Gastroesophageal sphincter (tissue), 4 donors: ENCODE results near the gene BBOX1. TPM values are rescaled to one million over a fixed set of nuclear protein-coding genes. Genes with fewer than 3 reads are reported as not detected.

Experiments
- ATAC-seq: fragments of 150-250 bp; one replicate; pipeline ENCODE4 v1.9.1; 2016; ENCODE audit warnings: mild to moderate bottlenecking, moderate library complexity
- H3K27ac ChIP-seq, 4 donors: fragments of 200-600 bp; sonication (generic) in 3 of 4; 1 replicate in 3 of 4; 2 replicates in 1 of 4; pipeline ENCODE4 v1.5.1; 2016 to 2019
- H3K27me3 ChIP-seq: fragments of 200-600 bp; sonication (generic); one replicate; pipeline ENCODE4 v1.5.1; 2019
- H3K36me3 ChIP-seq, 2 donors: fragments of 200-600 bp; sonication (generic); one replicate each; pipeline ENCODE4 v1.5.1; 2019; ENCODE audit warnings: control low read depth in 1 of 2
- H3K4me1 ChIP-seq, 3 donors: fragments of 200-600 bp; sonication (generic); 1 replicate in 2 of 3; 2 replicates in 1 of 3; pipeline ENCODE4 v1.5.1; 2016 to 2019; ENCODE audit warnings: control low read depth in 2 of 3
- H3K4me3 ChIP-seq, 2 donors: fragments of 200-600 bp; sonication (generic); one replicate each; pipeline ENCODE4 v1.5.1; 2019; ENCODE audit warnings: mild to moderate bottlenecking in 1 of 2, moderate library complexity in 1 of 2
- H3K9me3 ChIP-seq, 3 donors: fragments of 200-600 bp; sonication (generic); one replicate each; pipeline ENCODE4 v1.5.1; 2017 to 2019; ENCODE audit warnings: control low read depth in 2 of 3
- CTCF ChIP-seq, 4 experiments: fragments of 200-600 bp in 2 of 4; fragments of 450-650 bp in 2 of 4; sonication (generic) in 1 of 4; IDR thresholded peaks; one replicate each; pipeline ENCODE4 v1.5.1; 2017 to 2019; ENCODE audit warnings: antibody characterized with exemption in 4 of 4, mild to moderate bottlenecking in 2 of 4, moderate library complexity in 2 of 4
- EP300 ChIP-seq: sonication (generic); formaldehyde crosslinking; IDR thresholded peaks from one replicate; pipeline ENCODE4 v1.6.1; 2017; ENCODE audit warnings: antibody characterized with exemption, mild to moderate bottlenecking
- POLR2A ChIP-seq, 2 donors: fragments of 450-650 bp; IDR thresholded peaks; one replicate each; pipeline ENCODE4 v1.6.1; 2017; ENCODE audit warnings: antibody characterized with exemption in 2 of 2, mild to moderate bottlenecking in 2 of 2, moderate library complexity in 1 of 2
- POLR2AphosphoS5 ChIP-seq: sonication (generic); formaldehyde crosslinking; IDR thresholded peaks from one replicate; pipeline ENCODE4 v1.6.1; 2017; ENCODE audit warnings: antibody characterized with exemption
- WGBS, 2 donors: methylation state at CpG; one replicate each; pipeline ENCODE4 v1.1.5; 2018; ENCODE audit warnings: low coverage in 1 of 2; 5-methylcytosine and 5-hydroxymethylcytosine counted together
- total RNA-seq, 4 donors: library from RNA; depleted of rRNA; stranded (reverse); fragments of >200 nt; gene quantifications; one replicate each; pipeline ENCODE4 v1.1.0, GENCODE V29; 2016

The BBOX1 gene
- total RNA-seq, 4 donors from 2014 or later = 0.67 to 4.4 TPM; not detected in 2

- peaks cover 0 to 13% (median 0%) of the 10 kb centered on the region in 3 donors for H3K4me1 ChIP-seq
- 29 to 67% methylated on average over 1 to 2 of the region's 2 CpGs for WGBS, 2 donors
- ATAC-seq = no peak
- H3K27ac ChIP-seq = no peak overlapping the region
- TF ChIP-seq EP300 (no peak), CTCF (IDR thresholded peaks at IDR 0.05) (no peak), POLR2A (IDR thresholded peaks at IDR 0.05) (no peak)
- peaks cover 0 to 7% (median 0%) of the 10 kb centered on the region in 3 donors for H3K9me3 ChIP-seq
- no peak overlapping the region for H3K4me3 ChIP-seq
- no peaks in the 10 kb centered on the region for H3K27me3 ChIP-seq
- no peaks in the 10 kb centered on the region for H3K36me3 ChIP-seq
These were observed 20.8 kb downstream of the BBOX1 start for GRCh38 chr11:27061461-27061821.

- Histone ChIP-seq H3K9me3 (peaks cover 0 to 5% (median 0%) of the 10 kb centered on the region in 3 donors), H3K4me3 (no peak overlapping the region), H3K4me1 (peaks cover 0 to 13% (median 0%) of the 10 kb centered on the region in 3 donors), H3K27ac (no peak overlapping the region), H3K36me3 (no peaks in the 10 kb centered on the region), H3K27me3 (no peaks in the 10 kb centered on the region)
- TF ChIP-seq EP300 (no peak), POLR2A (IDR thresholded peaks at IDR 0.05) (no peak), POLR2AphosphoS5 (no peak), CTCF (IDR thresholded peaks at IDR 0.05) (no peak)
- 57 to 63% methylated on average over 2 of the region's 2 CpGs for WGBS, 2 donors
- no peak for ATAC-seq
These were observed 23.5 kb downstream of the BBOX1 start for GRCh38 chr11:27064086-27064485.

- H3K27me3 ChIP-seq = no peaks in the 10 kb centered on the region
- WGBS, 2 donors = no CpG with 5 or more reads among the region's 1 CpG
- H3K4me1 ChIP-seq = no peaks in the 10 kb centered on the region
- no peak overlapping the region for H3K27ac ChIP-seq
- no peak for TF ChIP-seq POLR2A (IDR thresholded peaks at IDR 0.05)
- no peak for TF ChIP-seq EP300
- no peak for TF ChIP-seq POLR2AphosphoS5
- TF ChIP-seq CTCF (IDR thresholded peaks at IDR 0.05) = no peak
- ATAC-seq = no peak
- no peak overlapping the region for H3K4me3 ChIP-seq
- H3K36me3 ChIP-seq = no peaks in the 10 kb centered on the region
- no peaks in the 10 kb centered on the region for H3K9me3 ChIP-seq
These were observed 34.6 kb downstream of the BBOX1 start for GRCh38 chr11:27075192-27075591.

- no CpG with 5 or more reads among the region's 1 CpG for WGBS, 2 donors
- Histone ChIP-seq H3K4me3 (no peak overlapping the region), H3K4me1 (no peaks in the 10 kb centered on the region), H3K27ac (no peak overlapping the region), H3K27me3 (no peaks in the 10 kb centered on the region), H3K9me3 (no peaks in the 10 kb centered on the region), H3K36me3 (no peaks in the 10 kb centered on the region)
- TF ChIP-seq EP300 (no peak), CTCF (IDR thresholded peaks at IDR 0.05) (no peak), POLR2AphosphoS5 (no peak), POLR2A (IDR thresholded peaks at IDR 0.05) (no peak)
- ATAC-seq = no peak
These were observed 35.0 kb downstream of the BBOX1 start for GRCh38 chr11:27075655-27076054.

- 43 to 80% methylated on average over 1 of the region's 2 CpGs for WGBS, 2 donors
- Histone ChIP-seq H3K27me3 (no peaks in the 10 kb centered on the region), H3K4me3 (no peak overlapping the region), H3K27ac (no peak overlapping the region), H3K36me3 (no peaks in the 10 kb centered on the region), H3K4me1 (no peaks in the 10 kb centered on the region), H3K9me3 (no peaks in the 10 kb centered on the region)
- TF ChIP-seq POLR2AphosphoS5 = no peak
- TF ChIP-seq EP300 = no peak
- TF ChIP-seq CTCF (IDR thresholded peaks at IDR 0.05) = no peak
- no peak for TF ChIP-seq POLR2A (IDR thresholded peaks at IDR 0.05)
- ATAC-seq = no peak
These were observed 35.5 kb downstream of the BBOX1 start for GRCh38 chr11:27076121-27076589.
